ENCODE data around the gene MAN2A2.

MAN2A2 gene

DNA sequence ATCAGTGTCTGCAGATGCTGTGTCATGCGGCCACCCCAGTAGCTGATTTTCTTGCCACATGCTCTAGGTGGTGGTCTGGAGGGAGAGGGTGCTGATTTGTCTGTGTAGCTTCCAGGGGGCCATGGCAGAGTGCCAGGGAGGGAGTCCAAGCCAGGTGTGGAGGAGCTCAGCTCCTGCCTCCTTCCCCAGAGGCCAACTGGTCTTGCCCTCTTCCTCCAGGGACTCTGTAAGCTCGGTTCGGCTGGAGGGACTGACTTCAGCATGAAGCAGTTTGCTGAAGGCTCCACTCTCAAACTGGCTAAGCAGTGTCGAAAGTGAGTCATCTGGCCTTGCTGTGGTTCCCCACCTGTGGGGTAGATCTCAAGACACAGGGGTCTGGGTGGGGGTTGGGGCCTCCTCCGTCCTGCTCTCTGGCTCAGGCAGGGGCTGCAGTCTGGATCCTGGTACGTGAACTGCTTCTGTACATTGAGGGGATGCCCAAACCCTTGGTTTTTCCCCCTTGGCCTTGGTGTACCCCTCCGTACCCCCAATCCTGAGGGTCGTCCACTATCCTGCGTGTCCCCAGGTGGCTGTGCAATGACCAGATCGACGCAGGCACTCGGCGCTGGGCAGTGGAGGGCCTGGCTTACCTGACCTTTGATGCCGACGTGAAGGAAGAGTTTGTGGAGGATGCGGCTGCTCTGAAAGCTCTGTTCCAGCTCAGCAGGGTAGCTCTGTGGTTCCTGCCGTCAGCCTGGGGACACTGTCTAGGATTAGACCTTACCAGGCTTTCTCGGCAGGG, 44.7 kb downstream of the MAN2A2 start:
- DNase-seq, result no peak

DNA sequence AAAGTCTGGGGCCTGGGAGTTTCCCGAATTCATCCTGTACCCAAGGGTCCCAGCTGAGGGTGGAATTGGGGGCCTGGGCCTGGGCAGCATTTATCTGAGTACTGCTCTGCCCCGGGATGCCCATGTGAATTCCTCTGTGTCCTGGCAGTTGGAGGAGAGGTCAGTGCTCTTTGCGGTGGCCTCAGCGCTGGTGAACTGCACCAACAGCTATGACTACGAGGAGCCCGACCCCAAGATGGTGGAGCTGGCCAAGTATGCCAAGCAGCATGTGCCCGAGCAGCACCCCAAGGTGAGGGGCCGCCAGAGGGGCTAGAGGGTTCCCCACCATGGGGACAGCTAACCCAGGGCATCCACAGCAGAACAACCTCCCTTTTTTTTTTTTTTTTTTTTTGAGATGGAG, 45.4 kb downstream of the MAN2A2 start:
- no peak for DNase-seq

DNA sequence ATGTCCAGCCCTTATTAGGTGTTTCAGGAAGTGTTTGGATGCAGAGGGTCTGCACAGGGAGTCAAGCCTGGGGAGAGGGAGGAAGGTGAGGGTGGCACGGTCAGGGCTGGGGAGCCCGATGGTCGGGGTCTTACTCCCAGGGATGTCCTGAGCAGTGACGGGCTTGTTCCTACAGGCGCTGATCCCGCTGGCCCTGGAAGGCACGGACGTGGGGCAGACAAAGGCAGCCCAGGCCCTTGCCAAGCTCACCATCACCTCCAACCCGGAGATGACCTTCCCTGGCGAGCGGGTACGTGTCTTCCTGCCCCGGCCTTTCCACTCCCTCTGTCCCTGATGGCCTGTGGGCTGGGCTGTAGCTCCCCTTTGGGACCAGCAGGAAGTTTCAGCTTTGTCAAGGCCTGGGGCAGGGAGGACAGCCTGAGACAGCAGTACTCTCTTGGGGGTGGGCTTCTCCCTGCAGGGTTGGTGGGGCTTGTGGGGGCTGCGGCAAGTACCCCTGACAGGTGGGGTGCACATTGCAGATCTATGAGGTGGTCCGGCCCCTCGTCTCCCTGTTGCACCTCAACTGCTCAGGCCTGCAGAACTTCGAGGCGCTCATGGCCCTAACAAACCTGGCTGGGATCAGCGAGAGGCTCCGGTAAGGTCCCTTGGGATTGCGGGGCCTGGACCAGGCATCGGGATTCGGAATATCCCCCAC, 47.0 kb downstream of the MAN2A2 start:
- DNase-seq, result no peak

DNA sequence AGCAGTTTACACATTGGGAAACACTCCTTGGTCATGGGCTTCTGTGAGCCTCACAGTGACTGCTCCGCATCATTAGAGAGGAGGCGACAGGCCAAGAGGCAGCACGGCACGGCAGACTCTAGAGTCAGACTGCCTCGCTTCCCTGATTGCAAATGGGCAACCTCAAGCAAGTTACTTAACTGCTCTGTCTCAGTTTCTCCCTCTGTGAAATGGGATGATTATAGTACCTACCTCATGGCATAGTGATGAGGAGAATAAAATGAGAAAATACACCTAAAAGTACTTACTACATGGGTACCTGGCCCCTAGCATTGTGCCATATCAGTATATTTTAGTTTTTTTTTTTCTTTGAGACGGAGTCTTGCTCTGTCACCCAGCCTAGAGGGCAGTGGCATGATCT, 47.6 kb downstream of the MAN2A2 start:
- no peak for DNase-seq

DNA sequence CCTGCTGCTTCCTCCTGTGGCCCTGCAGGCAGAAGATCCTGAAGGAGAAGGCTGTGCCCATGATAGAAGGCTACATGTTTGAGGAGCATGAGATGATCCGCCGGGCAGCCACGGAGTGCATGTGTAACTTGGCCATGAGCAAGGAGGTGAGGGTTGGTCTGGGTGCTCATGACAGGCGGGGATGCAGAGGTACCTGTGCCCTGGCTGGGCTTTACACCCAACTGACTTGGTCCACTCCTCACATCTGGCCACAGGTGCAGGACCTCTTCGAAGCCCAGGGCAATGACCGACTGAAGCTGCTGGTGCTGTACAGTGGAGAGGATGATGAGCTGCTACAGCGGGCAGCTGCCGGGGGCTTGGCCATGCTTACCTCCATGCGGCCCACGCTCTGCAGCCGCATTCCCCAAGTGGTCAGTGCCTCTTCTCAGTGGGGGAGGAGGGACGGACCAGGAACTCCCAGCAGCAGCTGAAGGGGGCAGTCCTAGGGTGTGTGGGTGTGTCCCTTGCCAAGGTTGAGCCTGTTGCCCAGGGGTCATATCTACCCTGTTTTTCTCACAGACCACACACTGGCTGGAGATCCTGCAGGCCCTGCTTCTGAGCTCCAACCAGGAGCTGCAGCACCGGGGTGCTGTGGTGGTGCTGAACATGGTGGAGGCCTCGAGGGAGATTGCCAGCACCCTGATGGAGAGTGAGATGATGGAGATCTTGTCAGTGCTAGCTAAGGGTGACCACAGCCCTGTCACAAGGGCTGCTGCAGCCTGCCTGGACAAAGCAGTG, 50.0 kb downstream of the MAN2A2 start:
- DNase-seq, result no peak

DNA sequence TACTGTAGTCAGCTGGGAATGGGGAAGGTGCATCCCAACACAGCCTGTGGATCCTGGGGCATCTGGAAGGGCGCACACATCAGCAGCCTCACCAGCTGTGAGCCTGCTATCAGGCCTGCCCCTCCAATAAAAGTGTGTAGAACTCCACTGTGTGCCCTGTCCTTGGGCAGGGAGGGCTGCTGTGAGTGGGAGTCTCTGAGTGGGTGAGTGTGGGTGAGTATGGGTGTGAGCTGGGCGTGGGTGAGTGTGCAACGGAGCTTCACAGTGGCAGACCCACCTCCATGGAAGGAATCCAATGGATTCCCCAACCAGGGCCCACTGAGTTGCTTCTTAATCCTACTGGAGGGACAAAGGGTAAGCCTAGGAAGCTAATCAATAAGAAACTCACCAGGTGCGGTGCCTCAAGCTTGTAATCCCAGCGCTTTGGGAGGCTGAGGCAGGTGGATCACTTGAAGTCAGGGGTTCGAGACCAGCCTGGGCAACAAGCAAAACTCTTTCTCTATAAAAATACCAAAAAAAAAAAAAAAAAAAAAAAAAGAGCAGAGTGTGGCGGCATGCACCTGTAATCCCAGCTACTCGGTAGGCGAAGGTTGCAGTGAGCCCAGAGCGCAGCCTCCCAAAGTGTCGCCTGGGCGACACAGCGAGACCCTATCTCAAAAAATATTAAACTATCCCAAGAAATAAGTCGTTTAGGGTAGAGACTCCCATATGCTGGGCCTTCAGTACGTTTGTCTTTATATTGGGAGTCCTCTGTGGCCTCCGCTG, 51.0 kb downstream of the MAN2A2 start:
- DNase-seq, result no peak

DNA sequence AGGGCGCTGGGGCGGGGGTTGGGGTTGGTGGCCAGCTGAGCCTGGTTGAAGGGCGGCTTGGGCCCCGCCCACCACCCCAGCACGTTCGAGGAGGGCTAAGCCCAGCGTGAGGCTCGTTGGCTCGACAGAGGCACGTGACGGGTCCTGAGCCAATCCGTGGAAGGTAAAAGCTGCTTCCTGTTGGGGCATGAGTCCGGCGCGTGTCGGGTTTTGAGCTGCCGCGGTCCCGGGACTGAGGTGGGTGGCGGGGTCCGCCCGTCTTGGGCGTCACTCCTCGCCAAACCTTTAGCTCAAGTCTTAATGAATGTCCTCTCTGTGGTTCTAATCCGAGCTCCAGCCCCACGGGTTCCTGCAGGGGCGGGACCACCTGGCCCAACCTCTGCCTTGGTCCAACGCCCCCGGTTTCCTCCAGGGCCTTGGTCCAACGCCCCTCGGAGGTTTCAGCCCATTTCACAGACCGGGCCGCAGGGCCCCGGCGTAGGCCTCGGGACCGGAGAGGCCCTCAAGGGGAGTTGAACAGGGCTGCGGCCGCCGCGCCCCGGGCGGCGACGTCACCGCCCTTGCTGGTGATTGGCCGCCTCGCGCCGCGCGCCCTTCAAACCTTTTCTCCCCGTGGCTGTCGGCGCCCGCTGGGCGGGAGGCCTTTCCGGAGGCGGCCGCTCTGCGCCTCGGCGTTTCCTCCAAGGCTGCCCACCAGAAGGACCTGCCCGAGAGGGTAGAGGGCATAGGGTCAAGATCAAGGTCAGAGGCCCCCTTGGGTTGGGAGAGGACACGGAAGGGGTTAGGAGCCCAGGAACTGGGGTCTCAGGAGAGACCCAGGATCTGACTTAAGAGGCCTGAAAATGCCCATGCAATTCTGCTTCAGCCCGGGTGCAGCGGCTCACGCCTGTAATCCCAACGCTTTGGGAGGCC, 51.9 kb downstream of the MAN2A2 start, which contains the start of gene RCCD1:
TSS of gene RCCD1 (plus strand) at position 173 of the 912 bp plus-strand sequence. CDS start 1,851 bp downstream, outside the sequence.
- peak; percentile 90 to 92 for DNase-seq

DNA sequence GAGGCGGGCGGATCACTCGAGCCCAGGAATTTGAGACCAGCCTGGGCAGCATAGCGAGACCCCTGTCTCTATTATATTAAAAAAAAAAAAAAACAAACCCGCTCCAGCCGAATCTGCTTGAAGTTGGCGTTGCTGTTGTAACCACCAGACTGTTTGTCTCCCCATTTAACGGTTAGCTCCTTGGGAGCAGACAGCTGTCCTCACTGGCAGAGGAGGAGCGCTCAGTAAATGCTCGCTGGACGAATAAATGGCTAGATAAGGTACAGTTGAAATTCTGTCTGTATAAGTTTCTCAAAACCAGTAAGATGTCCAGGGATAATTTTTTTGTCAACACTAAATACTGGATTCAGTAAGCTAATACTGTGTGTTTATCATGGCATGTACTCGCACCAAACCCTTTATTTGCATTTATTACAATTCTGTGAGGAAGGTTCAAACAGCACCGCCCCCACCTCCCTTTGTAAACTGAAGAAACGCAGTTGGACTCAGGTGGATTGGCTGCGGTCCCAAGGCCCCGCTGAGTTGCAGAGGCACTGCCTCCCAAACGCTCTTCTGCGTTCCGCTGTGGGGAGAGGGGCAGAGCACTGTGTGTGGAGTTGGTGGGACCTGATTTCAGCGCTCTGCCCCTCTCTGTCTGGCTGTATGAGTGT, 52.6 kb downstream of the MAN2A2 start:
- DNase-seq, result no peak

DNA sequence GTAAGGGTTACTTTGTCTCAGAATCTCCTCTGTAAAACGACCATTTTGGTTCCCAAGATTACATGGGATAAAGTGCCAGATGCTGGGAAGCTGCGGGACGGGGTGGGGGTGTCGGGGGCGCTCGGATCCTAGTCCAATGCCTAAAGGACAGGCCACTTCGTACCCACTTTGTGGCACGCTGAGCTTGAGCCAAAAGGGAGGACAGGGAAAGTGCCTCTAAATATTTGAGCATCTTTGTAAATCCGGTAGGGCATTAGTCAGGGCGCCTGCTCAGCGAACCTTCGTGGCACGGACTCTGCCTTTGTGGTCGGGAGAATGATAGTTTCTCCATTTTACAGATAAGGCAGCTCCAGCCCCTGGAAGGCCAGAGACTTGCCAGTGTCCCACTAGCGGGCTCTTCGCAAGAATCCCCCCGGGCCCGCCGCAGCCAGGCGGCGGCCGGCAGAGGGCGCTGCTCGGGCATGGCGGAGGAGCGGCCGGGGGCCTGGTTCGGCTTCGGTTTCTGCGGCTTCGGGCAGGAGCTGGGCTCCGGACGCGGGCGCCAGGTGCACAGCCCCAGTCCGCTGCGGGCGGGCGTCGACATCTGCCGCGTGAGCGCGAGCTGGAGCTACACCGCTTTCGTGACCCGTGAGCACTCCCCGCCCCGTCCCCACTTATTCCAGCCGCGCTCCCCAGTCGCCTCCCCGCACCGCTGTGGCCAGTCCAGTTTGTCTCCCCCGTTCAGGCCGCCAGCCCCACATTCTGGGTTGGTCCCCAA, 53.4 kb downstream of the MAN2A2 start:
- peak; percentile 64 to 69 for DNase-seq

DNA sequence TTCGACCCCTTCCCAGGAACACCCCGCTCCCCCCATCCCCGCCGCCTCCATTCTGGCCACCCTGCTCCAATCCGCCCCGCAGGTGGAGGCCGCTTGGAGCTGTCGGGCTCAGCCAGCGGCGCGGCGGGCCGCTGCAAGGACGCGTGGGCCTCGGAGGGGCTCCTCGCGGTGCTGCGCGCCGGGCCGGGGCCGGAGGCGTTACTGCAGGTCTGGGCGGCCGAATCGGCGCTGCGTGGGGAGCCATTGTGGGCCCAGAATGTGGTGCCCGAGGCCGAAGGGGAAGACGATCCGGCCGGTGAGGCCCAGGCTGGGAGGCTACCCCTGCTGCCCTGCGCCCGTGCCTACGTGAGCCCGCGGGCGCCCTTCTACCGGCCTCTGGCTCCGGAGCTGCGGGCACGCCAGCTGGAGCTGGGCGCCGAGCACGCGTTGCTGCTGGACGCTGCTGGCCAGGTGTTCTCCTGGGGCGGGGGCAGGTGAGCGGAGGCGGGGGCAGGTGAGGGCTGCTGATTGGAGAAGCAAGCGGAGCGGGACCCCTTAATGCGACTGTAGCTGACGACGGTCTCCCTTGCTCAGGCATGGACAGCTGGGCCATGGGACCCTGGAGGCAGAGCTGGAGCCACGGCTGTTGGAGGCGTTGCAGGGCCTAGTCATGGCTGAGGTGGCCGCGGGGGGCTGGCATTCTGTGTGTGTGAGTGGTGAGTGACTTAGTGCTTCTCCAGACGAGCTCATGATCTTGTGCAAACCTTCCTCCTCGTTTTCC, 54.1 kb downstream of the MAN2A2 start:
- no peak for DNase-seq

DNA sequence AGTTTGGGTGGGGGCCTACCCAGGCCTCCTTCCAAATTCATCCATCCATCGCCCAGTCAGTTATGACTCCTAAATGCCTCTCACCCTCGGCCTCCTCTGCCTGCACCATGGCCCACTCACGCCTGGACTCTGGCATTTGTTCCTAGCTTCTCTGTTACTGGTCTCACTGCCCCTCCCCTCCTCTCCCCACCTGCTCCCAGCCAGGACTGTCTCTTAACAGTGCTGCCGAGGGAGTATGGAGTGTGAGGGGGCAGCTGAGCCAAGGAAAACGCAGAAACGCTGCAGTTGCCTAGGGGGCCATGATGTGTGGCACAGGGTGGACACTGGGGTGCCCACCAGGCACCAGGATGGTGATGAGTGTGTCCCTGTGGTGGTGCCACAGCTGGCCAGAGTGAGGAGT, 54.7 kb downstream of the MAN2A2 start:
- no peak for DNase-seq

DNA sequence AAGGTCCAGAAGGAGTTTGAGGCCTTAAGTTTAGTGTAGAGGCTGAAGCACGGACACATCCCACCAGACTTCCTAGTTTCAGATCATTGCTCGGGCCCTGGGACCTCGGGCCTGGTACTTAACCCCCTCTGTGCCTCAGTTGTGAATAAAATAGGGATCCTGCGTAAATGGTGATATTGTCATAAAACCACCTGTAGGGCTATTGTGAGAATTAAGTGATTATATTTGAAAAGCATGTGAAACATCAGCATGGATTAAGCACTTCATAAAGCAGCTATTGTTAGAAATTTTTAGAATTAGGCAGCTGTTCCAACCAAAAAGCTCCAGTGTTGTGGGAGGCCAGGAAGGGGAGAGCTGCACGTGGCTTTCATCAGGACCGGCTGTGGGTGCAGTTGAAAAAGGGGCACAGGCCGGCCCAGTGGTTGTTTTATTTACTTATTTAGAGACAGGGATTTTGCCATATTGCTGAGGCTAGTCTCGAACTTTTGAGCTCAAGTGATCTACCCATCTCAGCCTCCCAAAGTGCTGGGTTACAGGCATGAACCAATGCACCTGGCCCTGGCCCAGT, 56.0 kb downstream of the MAN2A2 start:
- DNase-seq, result no peak

DNA sequence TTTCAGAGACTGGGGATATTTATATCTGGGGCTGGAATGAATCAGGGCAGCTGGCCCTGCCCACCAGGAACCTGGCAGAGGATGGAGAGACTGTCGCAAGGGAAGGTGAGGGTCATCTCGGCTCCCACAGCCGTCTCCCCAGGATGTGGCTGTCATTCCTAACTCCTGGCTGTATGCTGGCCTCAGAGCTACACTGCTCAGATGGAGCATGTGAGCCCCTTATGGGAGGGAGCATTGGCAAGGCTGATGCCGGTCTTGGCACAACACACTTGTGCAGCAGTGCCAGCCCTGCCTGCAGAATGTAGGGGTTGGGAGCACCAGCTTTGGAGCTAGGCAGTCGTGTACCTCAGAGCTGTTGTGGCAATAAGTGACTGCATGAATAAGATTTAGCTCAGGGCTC, 56.8 kb downstream of the MAN2A2 start:
- no peak for DNase-seq

DNA sequence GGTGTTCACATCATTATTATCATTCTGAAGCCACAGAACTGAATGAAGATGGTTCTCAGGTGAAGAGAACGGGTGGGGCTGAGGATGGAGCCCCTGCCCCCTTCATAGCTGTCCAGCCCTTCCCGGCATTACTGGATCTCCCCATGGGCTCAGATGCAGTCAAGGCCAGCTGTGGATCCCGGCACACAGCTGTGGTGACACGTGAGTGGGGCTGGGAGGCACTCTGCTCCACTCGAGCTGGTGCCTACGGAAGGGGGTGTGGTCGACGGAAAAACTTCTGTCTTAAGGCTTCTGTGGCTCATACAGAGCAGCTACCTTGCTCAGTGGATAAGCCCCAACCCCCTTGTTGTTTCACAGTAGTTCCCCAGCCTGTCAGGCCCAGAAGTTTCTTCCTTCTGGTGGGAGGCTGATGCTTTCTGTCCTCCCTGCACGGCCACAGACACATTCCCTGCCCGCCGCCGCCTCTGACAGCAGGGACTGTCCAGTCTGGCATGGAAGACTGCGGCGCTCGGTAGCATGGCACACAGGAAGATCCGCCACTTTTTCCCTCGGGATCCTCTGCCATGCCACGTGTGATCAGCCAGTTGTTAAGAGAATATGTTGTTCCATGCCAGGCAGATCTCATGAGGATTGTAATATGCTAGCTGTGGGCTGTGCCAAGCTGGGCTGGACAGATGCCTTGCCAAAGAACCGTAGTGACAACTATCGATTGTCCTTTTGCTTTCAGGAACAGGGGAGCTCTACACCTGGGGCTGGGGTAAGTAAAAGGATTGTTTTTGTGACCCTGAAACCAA, 57.4 kb downstream of the MAN2A2 start:
- no peak for DNase-seq

DNA sequence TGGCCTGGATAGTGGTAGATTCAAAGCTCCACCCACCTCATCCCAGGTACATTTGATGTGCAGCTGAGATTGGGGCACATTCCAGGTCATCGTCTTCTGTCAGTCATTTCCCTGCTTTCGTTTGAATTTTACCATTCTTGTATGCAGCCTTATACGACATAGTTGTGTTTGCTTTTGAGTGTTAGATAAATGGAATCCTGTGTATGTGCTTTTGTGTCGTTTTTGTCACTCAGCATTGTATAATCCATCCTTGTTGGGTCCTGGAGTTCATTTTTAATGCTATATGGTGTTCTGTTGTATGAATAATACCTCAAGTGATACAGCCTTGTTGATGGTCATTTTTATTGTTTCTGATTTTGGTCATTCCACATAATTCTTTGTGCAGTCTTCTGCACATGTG, 58.9 kb downstream of the MAN2A2 start:
- DNase-seq, result no peak

DNA sequence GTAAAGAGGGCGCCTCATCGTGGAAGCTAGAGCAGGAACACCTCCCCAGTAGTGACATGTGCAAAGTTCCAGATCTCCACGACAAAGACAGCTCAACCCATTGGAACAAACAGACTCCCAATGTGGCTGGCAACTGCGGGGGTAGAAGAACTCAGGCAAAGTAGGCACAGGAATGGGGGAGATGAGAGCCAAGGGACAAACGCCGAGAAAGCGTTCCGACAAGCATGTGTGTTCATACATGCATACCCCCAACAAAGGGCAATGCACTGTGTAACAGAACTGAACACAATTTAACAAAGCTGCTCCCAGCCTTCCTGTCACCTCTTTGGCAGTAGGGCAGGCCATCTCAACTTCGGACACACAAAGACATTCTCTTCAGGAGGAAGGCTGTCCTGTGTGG, 63.2 kb downstream of the MAN2A2 start:
- no peak for DNase-seq

DNA sequence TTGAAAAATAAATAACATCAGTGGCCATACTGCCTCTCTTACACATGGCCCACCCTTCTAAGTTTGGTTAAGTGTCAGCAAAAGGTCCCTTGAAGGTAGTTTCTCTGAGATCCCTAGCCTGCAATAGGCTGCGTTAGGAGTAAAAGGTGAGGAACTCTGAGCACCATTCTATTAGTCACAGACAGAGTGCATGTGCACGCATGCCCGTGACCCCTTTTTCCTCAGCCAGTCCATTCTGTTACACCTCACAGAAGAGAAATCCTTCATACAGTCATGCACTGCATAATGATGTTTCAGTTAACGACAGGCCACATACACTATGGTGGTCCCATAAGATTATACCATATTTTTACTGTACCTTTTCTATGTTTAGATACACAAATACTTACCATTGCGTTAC, 64.1 kb downstream of the MAN2A2 start:
- DNase-seq, result no peak

DNA sequence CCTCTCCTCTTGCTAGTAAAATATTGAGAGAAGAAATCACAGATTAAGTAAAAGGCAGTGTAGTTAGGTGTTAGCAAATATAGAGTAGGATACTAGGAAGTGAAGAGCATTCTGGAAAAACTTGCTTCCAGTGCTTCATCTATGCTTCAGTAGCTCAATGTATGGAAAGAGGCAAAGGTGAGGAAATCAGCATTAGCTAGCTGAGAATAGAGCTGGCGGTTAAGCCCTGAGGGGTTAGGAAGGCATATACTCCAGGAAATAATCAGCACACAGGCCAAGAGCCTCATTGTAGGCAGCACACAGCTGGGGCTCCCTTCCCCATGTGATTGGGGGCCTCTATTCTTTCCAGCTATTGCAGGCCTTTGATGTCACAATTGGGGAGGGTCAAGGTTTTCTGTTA, 65.3 kb downstream of the MAN2A2 start:
- DNase-seq, result no peak

All from CD4-positive, alpha-beta T cell treated with Interleukin-4 for 1 hour (primary cell).